GM12878 (cell line): ENCODE results near the gene TMEM126A. TPM values are rescaled to one million over a fixed set of nuclear protein-coding genes. Genes with fewer than 3 reads are reported as not detected.

ENCODE experiments used
- ATAC-seq: fragments of 200-7000 bp; cut with Tn5 transposase; 3 replicates; pipeline ENCODE4 v1.9.1; 2020; ENCODE audit warnings: mild to moderate bottlenecking, moderate library complexity
- BruUV-seq: library from RNA; stranded (reverse); fragments of 400-500 nt; replicated peaks from 2 replicates; lab custom pipeline; 2021; lab: Mats Ljungman, UMichigan
- CTCF ChIA-PET: fragments of 300-600 bp; sonication (Branson Sonifier 250); formaldehyde crosslinking; extraction: SDS; loops from one replicate; lab custom pipeline; 2021; ENCODE audit warnings: inconsistent platforms; lab: Yijun Ruan, JAX
- POLR2A ChIA-PET: fragments of 350-600 bp; formaldehyde crosslinking; extraction: SDS; loops from one replicate; lab custom pipeline; 2021; ENCODE audit warnings: inconsistent platforms; lab: Charles Lee
- RAD21 ChIA-PET: fragments of 300-600 bp; sonication (Branson Sonifier 250); formaldehyde crosslinking; loops from one replicate; lab custom pipeline; 2023; ENCODE audit warnings: antibody characterized with exemption; ENCODE audit not compliant: unreplicated experiment; lab: Charles Lee
- SMC1A ChIA-PET: fragments of 300-600 bp; sonication (Branson Sonifier 250); formaldehyde crosslinking; loops from one replicate; lab custom pipeline; 2023; ENCODE audit not compliant: unreplicated experiment, uncharacterized antibody; lab: Charles Lee
- DNase-seq: peaks from one replicate; pipeline ENCODE4 v3.0.0-alpha.2; 2011; ENCODE audit warnings: low read depth, low spot score
- FAIRE-seq: peaks from 3 replicates; lab custom pipeline; 2011; peaks lifted over from hg19 to GRCh38; lab: Jason Lieb, UNC
- H2AFZ ChIP-seq: 2 replicates; pipeline ENCODE4 v1.6.0; 2011; ENCODE audit warnings: low read depth, low read length, control low read depth; ENCODE audit not compliant: control insufficient read depth
- H3K27ac ChIP-seq: 2 replicates; pipeline ENCODE4 v1.5.1; 2011; ENCODE audit warnings: control low read depth; ENCODE audit not compliant: control insufficient read depth, insufficient read depth
- H3K27me3 ChIP-seq, 2 experiments: replicated peaks in 1 of 2; 2 replicates each; pipeline versions ENCODE4 v1.6.0 to v1.6.1; 2011; ENCODE audit warnings: low read length in 1 of 2; ENCODE audit not compliant: control insufficient read depth in 2 of 2, insufficient read depth in 2 of 2
- H3K36me3 ChIP-seq, 2 experiments: 2 replicates each; pipeline ENCODE4 v1.5.1; 2011; ENCODE audit warnings: low read length in 1 of 2; ENCODE audit not compliant: control insufficient read depth in 2 of 2, insufficient read depth in 2 of 2
- H3K4me1 ChIP-seq: 2 replicates; pipeline ENCODE4 v1.6.1; 2011; ENCODE audit warnings: mild to moderate bottlenecking, low read length, moderate library complexity, mixed read lengths; ENCODE audit not compliant: control insufficient read depth, insufficient read depth
- H3K4me2 ChIP-seq: 2 replicates; pipeline ENCODE4 v1.6.0; 2011; ENCODE audit warnings: control low read depth; ENCODE audit not compliant: control insufficient read depth, insufficient read depth
- H3K4me3 ChIP-seq: fragments of 200-600 bp; sonication (generic); 2 replicates; pipeline ENCODE4 v1.5.1; 2016
- H3K79me2 ChIP-seq: 2 replicates; pipeline ENCODE4 v1.6.0; 2011; ENCODE audit warnings: low read length; ENCODE audit not compliant: control insufficient read depth, insufficient read depth
- H3K9ac ChIP-seq: 2 replicates; pipeline ENCODE4 v1.8.0; 2011; ENCODE audit warnings: low read length, control low read depth, mixed read lengths; ENCODE audit not compliant: control insufficient read depth, insufficient read depth
- H3K9me3 ChIP-seq: replicated peaks from 3 replicates; pipeline ENCODE4 v1.5.1; 2011; ENCODE audit warnings: mild to moderate bottlenecking, low read length; ENCODE audit not compliant: control insufficient read depth, insufficient read depth
- H4K20me1 ChIP-seq: 2 replicates; pipeline ENCODE4 v1.6.0; 2011; ENCODE audit not compliant: control insufficient read depth, insufficient read depth
- CUX1 ChIP-seq: IDR thresholded peaks from 2 replicates; pipeline ENCODE4 v1.6.1; 2012; ENCODE audit warnings: improper control_type of control experiment, low read depth, low read length; ENCODE audit not compliant: insufficient replicate concordance
- RFX5 ChIP-seq: IDR thresholded peaks from 2 replicates; pipeline ENCODE4 v1.6.1; 2011; ENCODE audit warnings: low read depth, low read length, improper control_type of control experiment
- SIN3A ChIP-seq: IDR thresholded peaks from 2 replicates; pipeline ENCODE4 v1.6.1; 2012; ENCODE audit warnings: low read depth, low read length, improper control_type of control experiment
- STAT1 ChIP-seq: fragments of 450-650 bp; conservative IDR thresholded peaks from 2 replicates; pipeline ENCODE4 v1.6.1; 2014; ENCODE audit warnings: antibody characterized with exemption, mild to moderate bottlenecking
- WGBS: methylation state at CpG from one replicate; pipeline ENCODE4 v1.1.6; 2016; ENCODE audit warnings: low lambda C conversion rate; ENCODE audit not compliant: insufficient replicate concordance, insufficient coverage; ENCODE audit errors: missing lambda C conversion rate; 5-methylcytosine and 5-hydroxymethylcytosine counted together
- in situ Hi-C: fragments of 300-500 bp; cut with MboI; formaldehyde crosslinking; loops from 9 replicates; pipeline ENCODE4 v1.14.3; 2018; ENCODE audit warnings: mixed read lengths
- intact Hi-C: fragments of 100-400 bp; cut with micrococcal nuclease; formaldehyde crosslinking; loops from one replicate; pipeline ENCODE4 v1.14.2; 2022; ENCODE audit not compliant: unreplicated experiment
- polyA plus RNA-seq, 11 experiments: library from polyadenylated mRNA; depleted of rRNA in 4 of 11; unstranded in 6 of 11; stranded (reverse) in 5 of 11; fragments of >200 nt; fragmentation: Nextera tagmentation in 4 of 11; fragmentation: Illumina TruSeq in 1 of 11; extraction: Ambion mirVana in 4 of 11; extraction: Trizol in 1 of 11; gene quantifications; 1 replicate in 1 of 11; 2 replicates in 10 of 11; pipeline versions ENCODE4 v1.2.1 to v1.2.3, GENCODE V29; 2011 to 2016; ENCODE audit warnings: inconsistent platforms in 2 of 11, missing spikeins in 2 of 11, low read depth in 1 of 11
- total RNA-seq, 4 experiments: library from RNA; depleted of rRNA in 3 of 4; stranded (reverse); fragments of >200 nt in 3 of 4; fragmentation: Illumina TruSeq in 1 of 4; extraction: Trizol in 1 of 4; gene quantifications; 2 replicates each; pipeline versions ENCODE4 v1.2.1 to v1.2.3, GENCODE V29; 2013 to 2021

The TMEM126A gene
- total and polyA plus RNA-seq, 10 of the 15 experiments (the other 5 are each of a cell fraction or from before 2014, with no cell fraction given), result 38.6 to 208 (median 71.7) TPM

GRCh38 chr11:85695546-85695945 is 47.8 kb downstream of the TMEM126A start:
- POLR2A ChIA-PET, result no interaction called here
- H3K36me3 ChIP-seq, result no peaks in the 10 kb centered on the region
- in situ Hi-C loops, result no loop called here
- peaks cover 9% of the 10 kb centered on the region for H3K4me1 ChIP-seq
- SMC1A ChIA-PET, result interaction anchor here (0.5 kb wide), 1 partner anchor 909 kb away, joined by 4 read pairs; no protein-coding TSS in a partner anchor
- intact Hi-C loops, result no loop called here
- H3K27me3 ChIP-seq, result no peaks in the 10 kb centered on the region
- RAD21 ChIA-PET, result interaction anchor here (1.4 kb wide), 1 partner anchor 36 kb away, joined by 3 read pairs; no protein-coding TSS in a partner anchor
- DNase-seq (no peak), FAIRE-seq (no peak), ATAC-seq (no peak)
- CTCF ChIA-PET, result interaction anchor here (0.9 to 4.3 kb wide), 3 partner anchors 10 to 147 kb away, joined by 3 to 27 read pairs (median 4); partner anchors contain the start of genes CCDC89 and TMEM126A
- TF ChIP-seq STAT1 (no peak), SIN3A (no peak)
- H3K9ac ChIP-seq, result no peak overlapping the region
- H3K4me3 ChIP-seq, result no peak overlapping the region
- H3K4me2 ChIP-seq, result no peak overlapping the region
- no peaks in the 10 kb centered on the region for H4K20me1 ChIP-seq
- H3K27ac ChIP-seq, result no peak overlapping the region
- no peaks in the 10 kb centered on the region for H3K79me2 ChIP-seq
- no peak overlapping the region for H2AFZ ChIP-seq
- H3K9me3 ChIP-seq, result no peaks in the 10 kb centered on the region
- no TSS peak for BruUV-seq

GRCh38 chr11:85697747-85698146 is 50.0 kb downstream of the TMEM126A start:
- BruUV-seq, result no TSS peak
- Histone ChIP-seq H3K4me2 (no peak overlapping the region), H4K20me1 (no peaks in the 10 kb centered on the region), H3K9ac (no peak overlapping the region), H3K27ac (no peak overlapping the region), H3K4me3 (no peak overlapping the region), H3K9me3 (no peaks in the 10 kb centered on the region; the same call in 2 of the 3 replicates), H2AFZ (no peak overlapping the region), H3K79me2 (no peaks in the 10 kb centered on the region), H3K27me3 (no peaks in the 10 kb centered on the region), H3K36me3 (no peaks in the 10 kb centered on the region), H3K4me1 (peaks cover 9% of the 10 kb centered on the region)
- in situ Hi-C loops (no loop called here), intact Hi-C loops (no loop called here)
- WGBS, result 47% methylated on average over 2 of the region's 2 CpGs
- ATAC-seq, result peak; percentile 72
- CTCF ChIA-PET, result interaction anchor here (4.3 kb wide), 1 partner anchor 13 kb away, joined by 27 read pairs; the partner anchor contains the start of gene CCDC89
- SMC1A ChIA-PET, result interaction anchor here (0.6 kb wide), 1 partner anchor 62 kb away, joined by 4 read pairs; no protein-coding TSS in a partner anchor
- no peak for DNase-seq
- TF ChIP-seq RFX5 (no peak), CUX1 (peak; percentile 37)
- FAIRE-seq, result no peak
- POLR2A ChIA-PET, result interaction anchor here (0.6 to 1.5 kb wide), 3 partner anchors 11 to 33 kb away, joined by 3 to 5 read pairs (median 3); partner anchors contain the start of genes CCDC89 and CREBZF
- RAD21 ChIA-PET, result interaction anchor here (0.5 kb wide), 1 partner anchor 62 kb away, joined by 3 read pairs; no protein-coding TSS in a partner anchor
